SK-N-SH treated with all-trans-retinoic acid at 6 μM for 48 hours (cell line): ENCODE measurements around the gene CHRND.

Experiments
- ATAC-seq: fragments of 200-7000 bp; cut with Tn5 transposase; 3 replicates; pipeline ENCODE4 v1.9.1; 2020; ENCODE audit warnings: mild to moderate bottlenecking, moderate library complexity
- ARNTL ChIP-seq: fragments of 450-650 bp; formaldehyde crosslinking; IDR thresholded peaks from 2 replicates; pipeline ENCODE4 v1.5.0; 2020; ENCODE audit warnings: low read depth, mild to moderate bottlenecking, moderate library complexity, borderline replicate concordance
- BACH2 ChIP-seq: fragments of 250-450 bp; sonication (Bioruptor Pico); IDR thresholded peaks from 2 replicates; pipeline ENCODE4 v1.9.0; 2021; ENCODE audit warnings: mild to moderate bottlenecking, borderline replicate concordance
- CSDC2 ChIP-seq: fragments of 250-450 bp; sonication (Bioruptor Pico); IDR thresholded peaks from 2 replicates; pipeline ENCODE4 v1.5.0; 2020; ENCODE audit warnings: mild to moderate bottlenecking, moderate library complexity
- ESRRG ChIP-seq: fragments of 250-450 bp; sonication (Bioruptor Pico); IDR thresholded peaks from 2 replicates; pipeline ENCODE4 v1.6.1; 2021; ENCODE audit warnings: mild to moderate bottlenecking
- GLIS3 ChIP-seq: fragments of 250-450 bp; sonication (Bioruptor Pico); IDR thresholded peaks from 2 replicates; pipeline ENCODE4 v1.5.0; 2020; ENCODE audit warnings: mild to moderate bottlenecking, moderate library complexity
- ISL1 ChIP-seq: fragments of 250-450 bp; sonication (Bioruptor Pico); IDR thresholded peaks from 2 replicates; pipeline ENCODE4 v2.1.2; 2022; ENCODE audit warnings: mild to moderate bottlenecking, moderate library complexity
- OSR1 ChIP-seq: fragments of 250-450 bp; sonication (Bioruptor Pico); IDR thresholded peaks from 2 replicates; pipeline ENCODE4 v1.8.0; 2022; ENCODE audit warnings: moderate library complexity, mild to moderate bottlenecking, inconsistent platforms
- PPARA ChIP-seq: fragments of 250-450 bp; sonication (Bioruptor Pico); IDR thresholded peaks from 2 replicates; pipeline ENCODE4 v1.5.0; 2020; ENCODE audit warnings: mild to moderate bottlenecking, borderline replicate concordance
- SNAI2 ChIP-seq: fragments of 250-450 bp; sonication (Bioruptor Pico); IDR thresholded peaks from 2 replicates; pipeline ENCODE4 v1.5.0; 2020; ENCODE audit warnings: mild to moderate bottlenecking, moderate library complexity
- TCF4 ChIP-seq: fragments of 250-450 bp; sonication (Bioruptor Pico); IDR thresholded peaks from 2 replicates; pipeline ENCODE4 v1.8.0; 2021; ENCODE audit warnings: mild to moderate bottlenecking, moderate library complexity, borderline replicate concordance
- TOX ChIP-seq: fragments of 250-450 bp; sonication (Bioruptor Pico); IDR thresholded peaks from 2 replicates; pipeline ENCODE4 v1.8.0; 2021; ENCODE audit warnings: mild to moderate bottlenecking, moderate library complexity, borderline replicate concordance
- ZC3H10 ChIP-seq: fragments of 250-450 bp; sonication (Bioruptor Pico); IDR thresholded peaks from 2 replicates; pipeline ENCODE4 v1.5.1; 2021; ENCODE audit warnings: mild to moderate bottlenecking, moderate library complexity
- ZFP30 ChIP-seq: fragments of 450-650 bp; formaldehyde crosslinking; IDR thresholded peaks from 2 replicates; pipeline ENCODE4 v1.5.0; 2022; ENCODE audit warnings: mild to moderate bottlenecking, moderate library complexity
- ZNF565 ChIP-seq: fragments of 450-650 bp; formaldehyde crosslinking; conservative IDR thresholded peaks from 2 replicates; pipeline ENCODE4 v1.5.0; 2020; ENCODE audit warnings: low read depth, mild to moderate bottlenecking, moderate library complexity
- ZNF8 ChIP-seq: fragments of 450-650 bp; formaldehyde crosslinking; IDR thresholded peaks from 2 replicates; pipeline ENCODE4 v1.5.0; 2020; ENCODE audit warnings: mild to moderate bottlenecking, moderate library complexity
- TF ChIP-seq, protein P1 (sequence below): fragments of 250-450 bp; sonication (Bioruptor Pico); IDR thresholded peaks from 2 replicates; pipeline ENCODE4 v1.5.1; 2021; ENCODE audit warnings: mild to moderate bottlenecking, moderate library complexity
- TF ChIP-seq, protein P2 (sequence below): fragments of 250-450 bp; sonication (Bioruptor Pico); IDR thresholded peaks from 2 replicates; pipeline ENCODE4 v1.8.0; 2020; ENCODE audit warnings: mild to moderate bottlenecking, moderate library complexity, borderline replicate concordance
- TF ChIP-seq, protein P3 (sequence below): fragments of 250-450 bp; sonication (Bioruptor Pico); IDR thresholded peaks from 2 replicates; pipeline ENCODE4 v1.5.0; 2020; ENCODE audit warnings: mild to moderate bottlenecking, moderate library complexity
- TF ChIP-seq, protein P4 (sequence below): fragments of 250-450 bp; sonication (Bioruptor Pico); IDR thresholded peaks from 2 replicates; pipeline ENCODE4 v1.5.1; 2020; ENCODE audit warnings: low read depth, mild to moderate bottlenecking, moderate library complexity
- TF ChIP-seq, protein P5 (sequence below): fragments of 250-450 bp; sonication (Bioruptor Pico); IDR thresholded peaks from 2 replicates; pipeline ENCODE4 v1.8.0; 2021; ENCODE audit warnings: low read depth, mild to moderate bottlenecking, moderate library complexity, borderline replicate concordance

The CHRND gene

DNA sequence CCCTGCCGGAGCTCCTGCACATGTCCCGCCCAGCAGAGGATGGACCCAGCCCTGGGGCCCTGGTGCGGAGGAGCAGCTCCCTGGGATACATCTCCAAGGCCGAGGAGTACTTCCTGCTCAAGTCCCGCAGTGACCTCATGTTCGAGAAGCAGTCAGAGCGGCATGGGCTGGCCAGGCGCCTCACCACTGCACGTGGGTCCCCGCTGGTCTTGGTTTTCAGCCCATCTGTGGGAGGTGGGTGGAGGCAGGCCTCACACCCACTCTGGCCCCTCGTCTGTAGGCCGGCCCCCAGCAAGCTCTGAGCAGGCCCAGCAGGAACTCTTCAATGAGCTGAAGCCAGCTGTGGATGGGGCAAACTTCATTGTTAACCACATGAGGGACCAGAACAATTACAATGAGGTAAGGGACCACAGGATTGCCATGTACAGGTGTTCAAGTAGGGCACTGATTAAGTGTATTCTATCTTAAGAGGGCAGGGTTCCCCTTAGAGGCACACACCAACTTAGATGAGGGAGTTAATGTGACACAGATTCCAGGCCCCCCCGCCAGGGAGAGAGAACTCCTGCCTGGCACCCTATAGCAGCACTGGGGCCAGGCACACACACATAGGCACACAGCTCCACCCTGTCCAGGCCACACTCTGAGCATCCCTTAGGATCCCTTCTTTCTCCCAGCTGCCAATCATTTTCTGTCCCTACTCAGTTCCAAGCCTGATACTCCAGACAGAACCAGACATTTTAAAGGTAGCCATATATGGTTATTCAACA is 8.2 kb downstream of the CHRND start:
- ATAC-seq: no peak
- TF ChIP-seq BACH2 (CRISPR knock-in tag) (no peak), CSDC2 (no peak), ZFP30 (CRISPR knock-in tag) (no peak), TOX (CRISPR knock-in tag) (no peak)

DNA sequence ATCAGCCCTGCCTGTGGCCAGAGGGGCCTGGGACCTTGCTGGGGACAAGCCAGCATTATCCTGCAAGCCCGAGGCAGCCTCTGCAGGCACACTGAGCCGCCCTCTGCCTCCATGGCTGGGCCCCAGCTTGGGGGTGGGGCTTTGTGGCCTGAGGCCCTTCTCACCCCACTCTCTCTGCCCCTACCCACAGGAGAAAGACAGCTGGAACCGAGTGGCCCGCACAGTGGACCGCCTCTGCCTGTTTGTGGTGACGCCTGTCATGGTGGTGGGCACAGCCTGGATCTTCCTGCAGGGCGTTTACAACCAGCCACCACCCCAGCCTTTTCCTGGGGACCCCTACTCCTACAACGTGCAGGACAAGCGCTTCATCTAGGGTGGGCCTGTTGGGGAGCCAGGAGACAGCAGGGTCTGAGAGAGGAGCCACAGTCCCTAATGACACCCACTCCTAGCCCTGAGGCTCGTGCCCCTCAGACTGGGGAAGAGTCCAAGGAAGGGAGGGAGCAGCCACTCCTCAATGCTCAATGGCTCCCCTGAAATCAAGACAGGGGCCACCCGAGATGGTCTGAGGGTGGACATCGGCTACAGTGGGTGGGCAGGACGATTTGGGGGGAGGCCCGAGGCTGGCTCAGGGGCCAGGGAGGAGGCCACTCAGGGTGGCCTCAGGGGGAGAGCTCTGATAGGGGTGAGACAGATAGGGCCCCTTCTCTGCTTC is 9.1 kb downstream of the CHRND start:
- ATAC-seq: no peak
- no peak for TF ChIP-seq ZFP30 (CRISPR knock-in tag)
- no peak for TF ChIP-seq ISL1 (CRISPR knock-in tag)
- no peak for TF ChIP-seq ZC3H10
- TF ChIP-seq OSR1 (CRISPR knock-in tag): no peak
- TF ChIP-seq TCF4: no peak
- TF ChIP-seq, protein P1, sequence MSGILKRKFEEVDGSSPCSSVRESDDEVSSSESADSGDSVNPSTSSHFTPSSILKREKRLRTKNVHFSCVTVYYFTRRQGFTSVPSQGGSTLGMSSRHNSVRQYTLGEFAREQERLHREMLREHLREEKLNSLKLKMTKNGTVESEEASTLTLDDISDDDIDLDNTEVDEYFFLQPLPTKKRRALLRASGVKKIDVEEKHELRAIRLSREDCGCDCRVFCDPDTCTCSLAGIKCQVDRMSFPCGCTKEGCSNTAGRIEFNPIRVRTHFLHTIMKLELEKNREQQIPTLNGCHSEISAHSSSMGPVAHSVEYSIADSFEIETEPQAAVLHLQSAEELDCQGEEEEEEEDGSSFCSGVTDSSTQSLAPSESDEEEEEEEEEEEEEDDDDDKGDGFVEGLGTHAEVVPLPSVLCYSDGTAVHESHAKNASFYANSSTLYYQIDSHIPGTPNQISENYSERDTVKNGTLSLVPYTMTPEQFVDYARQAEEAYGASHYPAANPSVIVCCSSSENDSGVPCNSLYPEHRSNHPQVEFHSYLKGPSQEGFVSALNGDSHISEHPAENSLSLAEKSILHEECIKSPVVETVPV: no peak
- TF ChIP-seq TOX (CRISPR knock-in tag): no peak
- no peak for TF ChIP-seq ARNTL (CRISPR knock-in tag)
- TF ChIP-seq, protein P2, sequence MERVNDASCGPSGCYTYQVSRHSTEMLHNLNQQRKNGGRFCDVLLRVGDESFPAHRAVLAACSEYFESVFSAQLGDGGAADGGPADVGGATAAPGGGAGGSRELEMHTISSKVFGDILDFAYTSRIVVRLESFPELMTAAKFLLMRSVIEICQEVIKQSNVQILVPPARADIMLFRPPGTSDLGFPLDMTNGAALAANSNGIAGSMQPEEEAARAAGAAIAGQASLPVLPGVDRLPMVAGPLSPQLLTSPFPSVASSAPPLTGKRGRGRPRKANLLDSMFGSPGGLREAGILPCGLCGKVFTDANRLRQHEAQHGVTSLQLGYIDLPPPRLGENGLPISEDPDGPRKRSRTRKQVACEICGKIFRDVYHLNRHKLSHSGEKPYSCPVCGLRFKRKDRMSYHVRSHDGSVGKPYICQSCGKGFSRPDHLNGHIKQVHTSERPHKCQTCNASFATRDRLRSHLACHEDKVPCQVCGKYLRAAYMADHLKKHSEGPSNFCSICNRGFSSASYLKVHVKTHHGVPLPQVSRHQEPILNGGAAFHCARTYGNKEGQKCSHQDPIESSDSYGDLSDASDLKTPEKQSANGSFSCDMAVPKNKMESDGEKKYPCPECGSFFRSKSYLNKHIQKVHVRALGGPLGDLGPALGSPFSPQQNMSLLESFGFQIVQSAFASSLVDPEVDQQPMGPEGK (CRISPR knock-in tag): no peak
- TF ChIP-seq, protein P3, sequence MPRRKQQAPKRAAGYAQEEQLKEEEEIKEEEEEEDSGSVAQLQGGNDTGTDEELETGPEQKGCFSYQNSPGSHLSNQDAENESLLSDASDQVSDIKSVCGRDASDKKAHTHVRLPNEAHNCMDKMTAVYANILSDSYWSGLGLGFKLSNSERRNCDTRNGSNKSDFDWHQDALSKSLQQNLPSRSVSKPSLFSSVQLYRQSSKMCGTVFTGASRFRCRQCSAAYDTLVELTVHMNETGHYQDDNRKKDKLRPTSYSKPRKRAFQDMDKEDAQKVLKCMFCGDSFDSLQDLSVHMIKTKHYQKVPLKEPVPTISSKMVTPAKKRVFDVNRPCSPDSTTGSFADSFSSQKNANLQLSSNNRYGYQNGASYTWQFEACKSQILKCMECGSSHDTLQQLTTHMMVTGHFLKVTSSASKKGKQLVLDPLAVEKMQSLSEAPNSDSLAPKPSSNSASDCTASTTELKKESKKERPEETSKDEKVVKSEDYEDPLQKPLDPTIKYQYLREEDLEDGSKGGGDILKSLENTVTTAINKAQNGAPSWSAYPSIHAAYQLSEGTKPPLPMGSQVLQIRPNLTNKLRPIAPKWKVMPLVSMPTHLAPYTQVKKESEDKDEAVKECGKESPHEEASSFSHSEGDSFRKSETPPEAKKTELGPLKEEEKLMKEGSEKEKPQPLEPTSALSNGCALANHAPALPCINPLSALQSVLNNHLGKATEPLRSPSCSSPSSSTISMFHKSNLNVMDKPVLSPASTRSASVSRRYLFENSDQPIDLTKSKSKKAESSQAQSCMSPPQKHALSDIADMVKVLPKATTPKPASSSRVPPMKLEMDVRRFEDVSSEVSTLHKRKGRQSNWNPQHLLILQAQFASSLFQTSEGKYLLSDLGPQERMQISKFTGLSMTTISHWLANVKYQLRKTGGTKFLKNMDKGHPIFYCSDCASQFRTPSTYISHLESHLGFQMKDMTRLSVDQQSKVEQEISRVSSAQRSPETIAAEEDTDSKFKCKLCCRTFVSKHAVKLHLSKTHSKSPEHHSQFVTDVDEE: no peak
- no peak for TF ChIP-seq PPARA (CRISPR knock-in tag)
- no peak for TF ChIP-seq ZNF565
- TF ChIP-seq SNAI2 (CRISPR knock-in tag): no peak
- TF ChIP-seq ZNF8: no peak
- TF ChIP-seq, protein P4, sequence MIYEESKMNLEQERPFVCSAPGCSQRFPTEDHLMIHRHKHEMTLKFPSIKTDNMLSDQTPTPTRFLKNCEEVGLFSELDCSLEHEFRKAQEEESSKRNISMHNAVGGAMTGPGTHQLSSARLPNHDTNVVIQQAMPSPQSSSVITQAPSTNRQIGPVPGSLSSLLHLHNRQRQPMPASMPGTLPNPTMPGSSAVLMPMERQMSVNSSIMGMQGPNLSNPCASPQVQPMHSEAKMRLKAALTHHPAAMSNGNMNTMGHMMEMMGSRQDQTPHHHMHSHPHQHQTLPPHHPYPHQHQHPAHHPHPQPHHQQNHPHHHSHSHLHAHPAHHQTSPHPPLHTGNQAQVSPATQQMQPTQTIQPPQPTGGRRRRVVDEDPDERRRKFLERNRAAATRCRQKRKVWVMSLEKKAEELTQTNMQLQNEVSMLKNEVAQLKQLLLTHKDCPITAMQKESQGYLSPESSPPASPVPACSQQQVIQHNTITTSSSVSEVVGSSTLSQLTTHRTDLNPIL (CRISPR knock-in tag): no peak
- no peak for TF ChIP-seq ESRRG (CRISPR knock-in tag)

DNA sequence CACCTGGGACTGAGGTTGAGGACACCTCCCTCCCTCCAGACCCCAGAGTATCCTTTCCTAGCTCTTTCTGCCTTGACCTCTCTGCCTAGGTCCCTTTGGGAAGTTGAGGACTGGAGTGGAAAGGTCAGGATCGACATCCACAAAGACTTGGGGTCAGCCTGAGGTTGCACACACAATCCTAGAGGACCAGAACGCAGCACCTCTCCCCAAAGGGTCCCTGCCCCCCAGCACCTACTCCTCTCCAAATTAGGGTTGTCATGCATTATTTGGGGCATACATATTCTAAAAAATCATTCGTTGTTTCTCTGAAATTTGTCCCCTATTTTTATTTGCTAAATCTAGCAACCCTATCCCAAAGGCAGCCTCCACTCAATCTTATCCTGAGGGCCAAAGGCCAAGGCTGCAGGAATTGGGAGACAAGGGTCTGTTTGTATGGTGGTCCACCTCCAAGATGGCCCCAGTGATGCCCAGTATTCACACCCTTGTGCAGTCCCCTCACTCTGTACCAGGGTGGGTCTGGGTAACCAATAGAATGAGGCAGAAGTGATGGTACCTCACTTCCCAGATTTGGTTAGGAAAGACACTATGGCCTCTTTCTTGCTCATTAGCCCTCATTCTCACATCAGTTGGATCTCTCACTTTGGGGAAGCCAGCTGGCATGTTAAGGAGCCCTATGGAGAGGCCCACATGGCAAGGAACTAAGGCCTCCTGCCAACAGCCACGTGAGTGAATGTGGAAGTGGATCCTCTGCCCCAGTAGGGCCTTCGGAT is 10.0 kb downstream of the CHRND start:
- ATAC-seq: no peak
- TF ChIP-seq GLIS3 (CRISPR knock-in tag): no peak
- TF ChIP-seq, protein P1: no peak
- TF ChIP-seq ESRRG (CRISPR knock-in tag): no peak
- TF ChIP-seq, protein P5, sequence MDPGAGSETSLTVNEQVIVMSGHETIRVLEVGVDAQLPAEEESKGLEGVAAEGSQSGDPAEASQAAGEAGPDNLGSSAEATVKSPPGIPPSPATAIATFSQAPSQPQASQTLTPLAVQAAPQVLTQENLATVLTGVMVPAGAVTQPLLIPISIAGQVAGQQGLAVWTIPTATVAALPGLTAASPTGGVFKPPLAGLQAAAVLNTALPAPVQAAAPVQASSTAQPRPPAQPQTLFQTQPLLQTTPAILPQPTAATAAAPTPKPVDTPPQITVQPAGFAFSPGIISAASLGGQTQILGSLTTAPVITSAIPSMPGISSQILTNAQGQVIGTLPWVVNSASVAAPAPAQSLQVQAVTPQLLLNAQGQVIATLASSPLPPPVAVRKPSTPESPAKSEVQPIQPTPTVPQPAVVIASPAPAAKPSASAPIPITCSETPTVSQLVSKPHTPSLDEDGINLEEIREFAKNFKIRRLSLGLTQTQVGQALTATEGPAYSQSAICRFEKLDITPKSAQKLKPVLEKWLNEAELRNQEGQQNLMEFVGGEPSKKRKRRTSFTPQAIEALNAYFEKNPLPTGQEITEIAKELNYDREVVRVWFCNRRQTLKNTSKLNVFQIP (CRISPR knock-in tag): no peak
- no peak for TF ChIP-seq OSR1 (CRISPR knock-in tag)
